Measurements from ENCODE around the gene DPP7. TPM values are rescaled to one million over a fixed set of nuclear protein-coding genes. Genes with fewer than 3 reads are reported as not detected.

The DPP7 gene
- total and polyA plus RNA-seq, 9 of the 15 experiments (the other 6 are each of a cell fraction or from before 2014, with no cell fraction given), result 0.99 to 365 (median 132) TPM

- TF ChIP-seq, protein P1, sequence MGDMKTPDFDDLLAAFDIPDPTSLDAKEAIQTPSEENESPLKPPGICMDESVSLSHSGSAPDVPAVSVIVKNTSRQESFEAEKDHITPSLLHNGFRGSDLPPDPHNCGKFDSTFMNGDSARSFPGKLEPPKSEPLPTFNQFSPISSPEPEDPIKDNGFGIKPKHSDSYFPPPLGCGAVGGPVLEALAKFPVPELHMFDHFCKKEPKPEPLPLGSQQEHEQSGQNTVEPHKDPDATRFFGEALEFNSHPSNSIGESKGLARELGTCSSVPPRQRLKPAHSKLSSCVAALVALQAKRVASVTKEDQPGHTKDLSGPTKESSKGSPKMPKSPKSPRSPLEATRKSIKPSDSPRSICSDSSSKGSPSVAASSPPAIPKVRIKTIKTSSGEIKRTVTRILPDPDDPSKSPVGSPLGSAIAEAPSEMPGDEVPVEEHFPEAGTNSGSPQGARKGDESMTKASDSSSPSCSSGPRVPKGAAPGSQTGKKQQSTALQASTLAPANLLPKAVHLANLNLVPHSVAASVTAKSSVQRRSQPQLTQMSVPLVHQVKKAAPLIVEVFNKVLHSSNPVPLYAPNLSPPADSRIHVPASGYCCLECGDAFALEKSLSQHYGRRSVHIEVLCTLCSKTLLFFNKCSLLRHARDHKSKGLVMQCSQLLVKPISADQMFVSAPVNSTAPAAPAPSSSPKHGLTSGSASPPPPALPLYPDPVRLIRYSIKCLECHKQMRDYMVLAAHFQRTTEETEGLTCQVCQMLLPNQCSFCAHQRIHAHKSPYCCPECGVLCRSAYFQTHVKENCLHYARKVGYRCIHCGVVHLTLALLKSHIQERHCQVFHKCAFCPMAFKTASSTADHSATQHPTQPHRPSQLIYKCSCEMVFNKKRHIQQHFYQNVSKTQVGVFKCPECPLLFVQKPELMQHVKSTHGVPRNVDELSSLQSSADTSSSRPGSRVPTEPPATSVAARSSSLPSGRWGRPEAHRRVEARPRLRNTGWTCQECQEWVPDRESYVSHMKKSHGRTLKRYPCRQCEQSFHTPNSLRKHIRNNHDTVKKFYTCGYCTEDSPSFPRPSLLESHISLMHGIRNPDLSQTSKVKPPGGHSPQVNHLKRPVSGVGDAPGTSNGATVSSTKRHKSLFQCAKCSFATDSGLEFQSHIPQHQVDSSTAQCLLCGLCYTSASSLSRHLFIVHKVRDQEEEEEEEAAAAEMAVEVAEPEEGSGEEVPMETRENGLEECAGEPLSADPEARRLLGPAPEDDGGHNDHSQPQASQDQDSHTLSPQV (IDR thresholded peaks at IDR 0.05), result 0 out of 2 replicates have a peak, but pooled peaks have one; percentile 19
- TF ChIP-seq ZKSCAN8 (CRISPR knock-in tag; IDR thresholded peaks at IDR 0.05), result no peak
- no peak for TF ChIP-seq NR0B1 (IDR thresholded peaks at IDR 0.05; ENCODE audit: partially characterized antibody)
- no peak for TF ChIP-seq ZNF133 (CRISPR knock-in tag; IDR thresholded peaks at IDR 0.05)
- peak; percentile 75 for TF ChIP-seq C11orf30 (IDR thresholded peaks at IDR 0.05; ENCODE audit: low read depth)
- peak; percentile 54; the same call in 1 of the 2 replicates for TF ChIP-seq BHLHE40 (IDR thresholded peaks at IDR 0.05; ENCODE audit: low read length)
- TF ChIP-seq TAF7 (tag; IDR thresholded peaks at IDR 0.05), result peak; percentile 70
- TF ChIP-seq SAFB (IDR thresholded peaks at IDR 0.05; ENCODE audit: borderline replicate concordance, low read depth, low read length), result peak; percentile 70
- peak; percentile 97 for TF ChIP-seq GMEB1 (CRISPR knock-in tag; IDR thresholded peaks at IDR 0.05)
- peak; percentile 3; the same call in 1 of the 2 replicates for TF ChIP-seq NR2C2 (CRISPR knock-in tag; IDR thresholded peaks at IDR 0.05)
- TF ChIP-seq NR2C2 (tag; IDR thresholded peaks at IDR 0.05), result peak; percentile 65; the same call in 1 of the 2 replicates
- TF ChIP-seq KDM4B (IDR thresholded peaks at IDR 0.05; ENCODE audit: borderline replicate concordance in 2 of 2, low read depth in 1 of 2), result no peak
- no peak for TF ChIP-seq BACH1 (tag; IDR thresholded peaks at IDR 0.05)
- TF ChIP-seq HNRNPL (IDR thresholded peaks at IDR 0.05; ENCODE audit: low read depth, low read length), result peak; percentile 57; the same call in 1 of the 2 replicates
- TF ChIP-seq, protein P2, sequence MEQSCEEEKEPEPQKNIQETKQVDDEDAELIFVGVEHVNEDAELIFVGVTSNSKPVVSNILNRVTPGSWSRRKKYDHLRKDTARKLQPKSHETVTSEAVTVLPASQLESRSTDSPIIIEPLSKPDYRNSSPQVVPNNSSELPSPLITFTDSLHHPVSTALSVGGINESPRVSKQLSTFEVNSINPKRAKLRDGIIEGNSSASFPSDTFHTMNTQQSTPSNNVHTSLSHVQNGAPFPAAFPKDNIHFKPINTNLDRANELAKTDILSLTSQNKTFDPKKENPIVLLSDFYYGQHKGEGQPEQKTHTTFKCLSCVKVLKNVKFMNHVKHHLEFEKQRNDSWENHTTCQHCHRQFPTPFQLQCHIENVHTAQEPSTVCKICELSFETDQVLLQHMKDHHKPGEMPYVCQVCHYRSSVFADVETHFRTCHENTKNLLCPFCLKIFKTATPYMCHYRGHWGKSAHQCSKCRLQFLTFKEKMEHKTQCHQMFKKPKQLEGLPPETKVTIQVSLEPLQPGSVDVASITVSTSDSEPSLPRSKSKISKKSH (CRISPR knock-in tag; IDR thresholded peaks at IDR 0.05), result 0 out of 2 replicates have a peak, but pooled peaks have one; percentile 43
- TF ChIP-seq RFX1 (IDR thresholded peaks at IDR 0.05), result peak; percentile 98
- no peak for TF ChIP-seq TEAD4 (IDR thresholded peaks at IDR 0.05; ENCODE audit: low read length)
- TF ChIP-seq TEAD4 (CRISPR knock-in tag; IDR thresholded peaks at IDR 0.05; ENCODE audit: borderline replicate concordance), result no peak
- TF ChIP-seq SUPT5H (IDR thresholded peaks at IDR 0.05), result peak; percentile 82
- 0 out of 2 replicates have a peak, but pooled peaks have one; percentile 18 for TF ChIP-seq ZBTB17 (CRISPR knock-in tag; IDR thresholded peaks at IDR 0.05)
These were observed 15.1 kb upstream of the DPP7 start (continued) for GRCh38 chr9:137129456-137130175.

All from K562 (cell line).